ENCODE data around the gene NT5DC3.

The NT5DC3 gene

DNA sequence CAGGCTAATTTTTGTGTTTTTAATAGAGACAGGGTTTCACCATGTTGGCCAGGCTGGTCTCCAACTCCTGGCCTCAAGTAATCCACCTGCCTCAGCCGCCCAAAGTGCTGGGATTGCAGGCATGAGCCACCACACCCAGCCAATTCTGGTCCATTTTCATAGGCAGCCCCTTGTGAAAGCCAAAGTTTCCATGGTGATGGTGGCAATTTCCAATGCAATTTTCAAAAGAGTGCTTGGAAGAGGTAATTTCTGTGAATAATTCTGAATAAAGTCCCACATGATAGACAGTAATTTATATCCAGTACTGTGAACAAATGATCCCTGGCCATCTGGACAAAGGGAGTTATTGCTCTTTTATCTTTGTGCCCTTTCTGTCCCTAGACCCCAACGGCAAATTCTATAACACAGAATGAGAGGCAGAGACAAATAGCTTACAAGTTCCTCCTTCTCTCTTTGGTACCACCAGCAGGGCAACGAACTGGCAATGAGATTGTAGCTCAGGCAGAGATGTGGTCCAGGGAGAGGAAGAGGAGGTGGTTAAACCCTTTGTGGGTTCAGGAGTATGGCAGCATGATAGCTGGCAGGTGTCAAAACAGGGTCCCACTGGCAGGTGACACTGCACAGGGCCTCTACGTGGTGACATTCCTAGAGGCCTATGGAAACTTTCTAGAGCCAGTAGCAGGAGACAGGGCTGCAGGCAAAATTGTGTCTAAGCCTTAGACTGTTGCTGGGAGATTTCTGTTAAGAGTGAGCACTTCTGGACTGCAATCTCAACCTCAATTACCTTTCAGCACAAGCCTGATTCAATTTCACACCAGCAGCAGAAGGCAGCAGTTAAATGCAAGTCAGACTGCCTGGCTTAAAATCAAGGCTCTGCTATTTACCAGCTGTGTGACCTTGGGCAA lies 46.5 kb downstream of the NT5DC3 start:
- H3K4me3 ChIP-seq (ENCODE audit: low read depth, low read length) = no peak overlapping the region
- no peaks in the 10 kb centered on the region for H3K27me3 ChIP-seq (ENCODE audit: control insufficient read depth, insufficient read depth, low read length)
- no peak overlapping the region for H3K27ac ChIP-seq (ENCODE audit: low read depth, low read length)
- no peaks in the 10 kb centered on the region for H3K9me3 ChIP-seq (ENCODE audit: control insufficient read depth, insufficient read depth, low read length)
- peaks cover 62% of the 10 kb centered on the region for H3K36me3 ChIP-seq (ENCODE audit: control insufficient read depth, insufficient read depth, low read length)
- H3K9ac ChIP-seq (ENCODE audit: low read depth, low read length) = no peak overlapping the region
- H3K4me1 ChIP-seq (ENCODE audit: control insufficient read depth, insufficient read depth, low read length) = no peaks in the 10 kb centered on the region

GRCh38 chr12:103793512-103794045 lies 47.5 kb downstream of the NT5DC3 start:
- Histone ChIP-seq H3K36me3 (ENCODE audit: control insufficient read depth, insufficient read depth, low read length) (peaks cover 60% of the 10 kb centered on the region), H3K4me1 (ENCODE audit: control insufficient read depth, insufficient read depth, low read length) (no peaks in the 10 kb centered on the region), H3K4me3 (ENCODE audit: low read depth, low read length) (no peak overlapping the region), H3K27me3 (ENCODE audit: control insufficient read depth, insufficient read depth, low read length) (no peaks in the 10 kb centered on the region), H3K9me3 (ENCODE audit: control insufficient read depth, insufficient read depth, low read length) (no peaks in the 10 kb centered on the region), H3K9ac (ENCODE audit: low read depth, low read length) (no peak overlapping the region), H3K27ac (ENCODE audit: low read depth, low read length) (no peak overlapping the region)

GRCh38 chr12:103793046-103793445 lies 48.0 kb downstream of the NT5DC3 start:
- no peaks in the 10 kb centered on the region for H3K4me1 ChIP-seq (ENCODE audit: control insufficient read depth, insufficient read depth, low read length)
- no peaks in the 10 kb centered on the region for H3K9me3 ChIP-seq (ENCODE audit: control insufficient read depth, insufficient read depth, low read length)
- no peaks in the 10 kb centered on the region for H3K27me3 ChIP-seq (ENCODE audit: control insufficient read depth, insufficient read depth, low read length)
- peaks cover 60% of the 10 kb centered on the region for H3K36me3 ChIP-seq (ENCODE audit: control insufficient read depth, insufficient read depth, low read length)
- no peak overlapping the region for H3K4me3 ChIP-seq (ENCODE audit: low read depth, low read length)
- no peak overlapping the region for H3K27ac ChIP-seq (ENCODE audit: low read depth, low read length)
- no peak overlapping the region for H3K9ac ChIP-seq (ENCODE audit: low read depth, low read length)

DNA sequence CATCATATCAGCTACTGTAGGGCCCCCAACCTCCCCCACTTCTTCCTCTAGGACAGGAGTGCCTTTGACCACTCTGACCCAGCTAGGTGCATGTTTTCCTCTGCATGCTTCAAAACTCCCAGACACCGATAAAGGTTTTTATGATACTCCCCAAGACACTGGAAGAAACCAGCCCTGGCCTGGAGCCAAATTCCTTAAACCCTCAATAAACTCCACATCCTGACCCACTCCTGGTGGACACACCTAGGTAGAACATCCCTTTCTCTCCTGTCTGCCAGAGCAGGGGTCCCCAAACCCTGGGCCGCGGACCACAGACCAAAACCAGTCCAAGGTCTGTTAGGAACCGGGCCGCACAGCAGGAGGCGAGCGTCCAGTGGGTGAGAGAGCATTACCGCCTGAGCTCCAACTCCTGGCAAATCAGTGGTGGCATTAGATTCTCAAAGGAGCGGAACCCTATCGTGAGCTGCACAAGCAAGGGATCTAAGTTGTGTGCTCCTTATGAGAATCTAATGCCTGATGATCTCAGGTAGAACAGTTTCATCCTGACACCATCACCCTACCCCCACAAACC lies 49.6 kb downstream of the NT5DC3 start:
- Histone ChIP-seq H3K9me3 (ENCODE audit: control insufficient read depth, insufficient read depth, low read length) (no peaks in the 10 kb centered on the region), H3K4me1 (ENCODE audit: control insufficient read depth, insufficient read depth, low read length) (no peaks in the 10 kb centered on the region), H3K36me3 (ENCODE audit: control insufficient read depth, insufficient read depth, low read length) (peaks cover 57% of the 10 kb centered on the region), H3K27ac (ENCODE audit: low read depth, low read length) (no peak overlapping the region), H3K9ac (ENCODE audit: low read depth, low read length) (no peak overlapping the region), H3K27me3 (ENCODE audit: control insufficient read depth, insufficient read depth, low read length) (no peaks in the 10 kb centered on the region), H3K4me3 (ENCODE audit: low read depth, low read length) (no peak overlapping the region)

GRCh38 chr12:103786201-103786600 lies 54.8 kb downstream of the NT5DC3 start:
- Histone ChIP-seq H3K27ac (ENCODE audit: low read depth, low read length) (no peak overlapping the region), H3K4me3 (ENCODE audit: low read depth, low read length) (no peak overlapping the region), H3K36me3 (ENCODE audit: control insufficient read depth, insufficient read depth, low read length) (peaks cover 48% of the 10 kb centered on the region), H3K9ac (ENCODE audit: low read depth, low read length) (no peak overlapping the region), H3K27me3 (ENCODE audit: control insufficient read depth, insufficient read depth, low read length) (no peaks in the 10 kb centered on the region), H3K9me3 (ENCODE audit: control insufficient read depth, insufficient read depth, low read length) (no peaks in the 10 kb centered on the region), H3K4me1 (ENCODE audit: control insufficient read depth, insufficient read depth, low read length) (no peaks in the 10 kb centered on the region)

- no peak overlapping the region for H3K9ac ChIP-seq (ENCODE audit: low read depth, low read length)
- no peaks in the 10 kb centered on the region for H3K4me1 ChIP-seq (ENCODE audit: control insufficient read depth, insufficient read depth, low read length)
- no peaks in the 10 kb centered on the region for H3K27me3 ChIP-seq (ENCODE audit: control insufficient read depth, insufficient read depth, low read length)
- no peak overlapping the region for H3K4me3 ChIP-seq (ENCODE audit: low read depth, low read length)
- no peak overlapping the region for H3K27ac ChIP-seq (ENCODE audit: low read depth, low read length)
- peaks cover 55% of the 10 kb centered on the region for H3K36me3 ChIP-seq (ENCODE audit: control insufficient read depth, insufficient read depth, low read length)
- H3K9me3 ChIP-seq (ENCODE audit: control insufficient read depth, insufficient read depth, low read length) = no peaks in the 10 kb centered on the region
Measured at GRCh38 chr12:103785243-103786031, 55.6 kb downstream of the NT5DC3 start.

DNA sequence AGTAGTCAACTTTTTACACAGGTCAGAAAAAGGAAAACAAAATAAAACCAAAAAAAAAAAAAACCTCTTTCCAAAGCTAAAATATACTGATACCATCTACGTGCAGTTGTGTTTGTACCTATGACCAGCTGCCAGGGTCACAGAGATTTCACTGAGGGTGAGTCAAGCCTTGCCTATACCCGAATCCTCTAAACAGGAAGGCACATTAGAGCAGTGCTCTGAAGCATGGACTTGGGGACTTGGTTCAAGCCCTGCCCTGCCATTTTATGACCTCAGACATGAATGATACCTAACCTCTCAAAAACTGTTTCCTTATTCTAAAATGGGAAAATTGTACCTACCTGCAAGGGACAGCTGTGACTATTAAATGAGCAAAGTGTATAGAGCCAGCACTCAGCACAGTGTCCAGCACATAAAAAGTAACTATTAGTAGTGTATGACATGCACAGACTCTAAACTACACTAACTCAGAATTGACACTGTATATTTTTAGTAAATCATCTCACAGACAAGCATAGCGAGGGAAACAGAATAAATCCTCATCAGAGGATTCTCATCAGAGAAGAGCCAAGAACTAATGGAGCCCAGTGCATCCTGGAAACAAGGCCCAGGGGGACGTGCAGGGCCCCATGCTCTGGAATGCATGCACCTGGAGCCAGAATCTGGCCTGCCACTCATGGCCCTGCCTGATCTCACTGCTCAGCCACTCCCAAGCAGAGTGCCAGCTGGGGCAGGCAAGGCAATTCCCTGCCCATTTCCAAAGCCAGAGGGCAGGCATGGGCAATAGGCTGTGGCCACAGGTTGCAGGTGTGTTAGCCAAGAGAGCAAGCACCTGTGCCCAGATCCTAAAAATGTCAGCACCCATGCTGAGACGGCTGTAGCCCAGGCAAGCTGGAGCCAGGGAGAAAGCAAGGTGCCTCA lies 57.0 kb downstream of the NT5DC3 start:
- no peak overlapping the region for H3K27ac ChIP-seq (ENCODE audit: low read depth, low read length)
- H3K36me3 ChIP-seq (ENCODE audit: control insufficient read depth, insufficient read depth, low read length) = peaks cover 68% of the 10 kb centered on the region
- no peaks in the 10 kb centered on the region for H3K9me3 ChIP-seq (ENCODE audit: control insufficient read depth, insufficient read depth, low read length)
- no peaks in the 10 kb centered on the region for H3K27me3 ChIP-seq (ENCODE audit: control insufficient read depth, insufficient read depth, low read length)
- no peaks in the 10 kb centered on the region for H3K4me1 ChIP-seq (ENCODE audit: control insufficient read depth, insufficient read depth, low read length)
- H3K4me3 ChIP-seq (ENCODE audit: low read depth, low read length) = no peak overlapping the region
- no peak overlapping the region for H3K9ac ChIP-seq (ENCODE audit: low read depth, low read length)

DNA sequence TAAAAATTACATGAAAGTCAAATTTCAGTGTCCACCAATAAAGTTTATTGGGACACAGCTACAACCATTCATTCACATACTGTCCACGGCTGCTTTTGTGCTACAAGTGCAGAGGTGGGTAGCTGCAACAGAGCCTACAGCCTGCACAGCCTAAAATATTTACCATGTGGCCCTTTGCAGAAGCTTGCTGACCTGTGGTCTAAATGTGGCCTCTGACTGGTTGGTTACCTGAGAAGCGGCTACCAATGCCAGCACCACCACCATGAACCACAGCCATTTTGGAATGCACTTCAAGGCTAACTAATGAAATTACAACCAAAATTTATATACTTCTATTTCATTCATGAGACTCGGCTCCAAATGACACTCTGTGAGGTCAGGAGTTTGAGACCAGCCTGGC lies 58.6 kb downstream of the NT5DC3 start:
- Histone ChIP-seq H3K9ac (ENCODE audit: low read depth, low read length) (no peak overlapping the region), H3K27ac (ENCODE audit: low read depth, low read length) (no peak overlapping the region), H3K4me1 (ENCODE audit: control insufficient read depth, insufficient read depth, low read length) (no peaks in the 10 kb centered on the region), H3K9me3 (ENCODE audit: control insufficient read depth, insufficient read depth, low read length) (no peaks in the 10 kb centered on the region), H3K36me3 (ENCODE audit: control insufficient read depth, insufficient read depth, low read length) (peaks cover 65% of the 10 kb centered on the region), H3K27me3 (ENCODE audit: control insufficient read depth, insufficient read depth, low read length) (no peaks in the 10 kb centered on the region), H3K4me3 (ENCODE audit: low read depth, low read length) (no peak overlapping the region)

- no peaks in the 10 kb centered on the region for H3K9me3 ChIP-seq (ENCODE audit: control insufficient read depth, insufficient read depth, low read length)
- H3K36me3 ChIP-seq (ENCODE audit: control insufficient read depth, insufficient read depth, low read length) = peaks cover 71% of the 10 kb centered on the region
- H3K9ac ChIP-seq (ENCODE audit: low read depth, low read length) = no peak overlapping the region
- no peak overlapping the region for H3K27ac ChIP-seq (ENCODE audit: low read depth, low read length)
- no peaks in the 10 kb centered on the region for H3K4me1 ChIP-seq (ENCODE audit: control insufficient read depth, insufficient read depth, low read length)
- H3K4me3 ChIP-seq (ENCODE audit: low read depth, low read length) = no peak overlapping the region
- no peaks in the 10 kb centered on the region for H3K27me3 ChIP-seq (ENCODE audit: control insufficient read depth, insufficient read depth, low read length)
Measured at GRCh38 chr12:103780992-103781391, 60.0 kb downstream of the NT5DC3 start.

- peaks cover 72% of the 10 kb centered on the region for H3K36me3 ChIP-seq (ENCODE audit: control insufficient read depth, insufficient read depth, low read length)
- H3K4me1 ChIP-seq (ENCODE audit: control insufficient read depth, insufficient read depth, low read length) = no peaks in the 10 kb centered on the region
- no peaks in the 10 kb centered on the region for H3K27me3 ChIP-seq (ENCODE audit: control insufficient read depth, insufficient read depth, low read length)
- no peaks in the 10 kb centered on the region for H3K9me3 ChIP-seq (ENCODE audit: control insufficient read depth, insufficient read depth, low read length)
- no peak overlapping the region for H3K4me3 ChIP-seq (ENCODE audit: low read depth, low read length)
- no peak overlapping the region for H3K9ac ChIP-seq (ENCODE audit: low read depth, low read length)
- H3K27ac ChIP-seq (ENCODE audit: low read depth, low read length) = no peak overlapping the region
Measured at GRCh38 chr12:103780093-103780440, 61.0 kb downstream of the NT5DC3 start.
